CD8-positive, alpha-beta memory T cell (primary cell): Measurements from ENCODE around the gene PID1. TPM values are rescaled to one million over a fixed set of nuclear protein-coding genes. Genes with fewer than 3 reads are reported as not detected.

Source experiments
- CTCF ChIA-PET: fragments of 350-600 bp; sonication (Branson Sonifier 250); formaldehyde crosslinking; loops from one replicate; lab custom pipeline; 2021; ENCODE audit warnings: antibody characterized with exemption; lab: Charles Lee
- POLR2A ChIA-PET: fragments of 350-600 bp; sonication (Branson Sonifier 250); formaldehyde crosslinking; loops from one replicate; lab custom pipeline; 2021; ENCODE audit warnings: antibody characterized with exemption; lab: Charles Lee
- DNase-seq, 5 donors: peaks; one replicate each; pipeline versions ENCODE4 v3.0.0 to v3.0.0-alpha.2; 2020 to 2022; ENCODE audit warnings: mixed read lengths in 1 of 5
- H3K27ac ChIP-seq: one replicate; pipeline ENCODE4 v1.7.0; 2013; ENCODE audit warnings: low read depth, mild to moderate bottlenecking, low read length, moderate library complexity
- H3K27me3 ChIP-seq: 2 replicates; pipeline ENCODE4 v1.7.0; 2013; ENCODE audit warnings: low read length, mild to moderate bottlenecking; ENCODE audit not compliant: insufficient read depth, poor library complexity, severe bottlenecking
- H3K36me3 ChIP-seq: 2 replicates; pipeline ENCODE4 v1.7.0; 2013; ENCODE audit warnings: mild to moderate bottlenecking, low read length, moderate library complexity; ENCODE audit not compliant: insufficient read depth
- H3K4me1 ChIP-seq: 2 replicates; pipeline ENCODE4 v1.7.0; 2013; ENCODE audit warnings: mild to moderate bottlenecking, low read length, moderate library complexity; ENCODE audit not compliant: insufficient read depth
- H3K4me3 ChIP-seq: 2 replicates; pipeline ENCODE4 v1.7.0; 2013; ENCODE audit warnings: mild to moderate bottlenecking, low read length
- H3K9me3 ChIP-seq: 2 replicates; pipeline ENCODE4 v1.7.0; 2013; ENCODE audit warnings: mild to moderate bottlenecking, low read length
- H3K27ac Mint-ChIP-seq, 8 donors: one replicate each; pipeline ENCODE4 v1.8.0; 2020 to 2021; ENCODE audit warnings: mixed read lengths in 8 of 8, mild to moderate bottlenecking in 6 of 8, inconsistent platforms in 3 of 8, moderate library complexity in 3 of 8
- H3K27me3 Mint-ChIP-seq, 2 donors: one replicate each; pipeline ENCODE4 v1.8.0; 2020 to 2021; ENCODE audit warnings: mixed read lengths in 2 of 2, mild to moderate bottlenecking in 1 of 2, moderate library complexity in 1 of 2
- H3K36me3 Mint-ChIP-seq, 3 donors: one replicate each; pipeline ENCODE4 v1.8.0; 2020 to 2021; ENCODE audit warnings: mixed read lengths in 3 of 3, inconsistent platforms in 1 of 3, mild to moderate bottlenecking in 1 of 3
- H3K4me1 Mint-ChIP-seq, 3 donors: one replicate each; pipeline ENCODE4 v1.8.0; 2020 to 2021; ENCODE audit warnings: mixed read lengths in 3 of 3, inconsistent platforms in 1 of 3, mild to moderate bottlenecking in 1 of 3
- H3K4me3 Mint-ChIP-seq, 7 donors: one replicate each; pipeline ENCODE4 v1.8.0; 2020 to 2021; ENCODE audit warnings: mixed read lengths in 7 of 7, mild to moderate bottlenecking in 6 of 7, moderate library complexity in 4 of 7, inconsistent platforms in 2 of 7
- H3K9me3 Mint-ChIP-seq, 5 donors: one replicate each; pipeline ENCODE4 v1.8.0; 2020 to 2022; ENCODE audit warnings: mixed read lengths in 5 of 5, mild to moderate bottlenecking in 3 of 5, moderate library complexity in 2 of 5, inconsistent platforms in 1 of 5
- polyA plus RNA-seq: library from polyadenylated mRNA; unstranded; fragments of 300-500 nt; fragmentation: Illumina TruSeq; gene quantifications from one replicate; pipeline ENCODE4 v1.2.3, GENCODE V29; 2021
- total RNA-seq, 2 experiments: library from RNA; stranded (reverse); gene quantifications; one replicate each; pipeline ENCODE4 v1.2.3, GENCODE V29; 2021

PID1 gene
- total and polyA plus RNA-seq, 3 experiments from 2014 or later = not detected

- Mint-ChIP-seq H3K4me1 (no peaks in the 10 kb centered on the region), H3K36me3 (no peaks in the 10 kb centered on the region), H3K4me3 (no peak overlapping the region), H3K27ac (no peak overlapping the region), H3K27me3 (no peaks in the 10 kb centered on the region), H3K9me3 (peaks cover 0 to 7% (median 3%) of the 10 kb centered on the region in 5 donors)
- POLR2A ChIA-PET = no interaction called here
- H3K4me3 ChIP-seq = no peak overlapping the region
- CTCF ChIA-PET = interaction anchor here (0.8 kb wide), 1 partner anchor 11 kb away, joined by 3 read pairs; no protein-coding TSS in a partner anchor
- H3K27ac ChIP-seq = no peak overlapping the region
- no peaks in the 10 kb centered on the region for H3K9me3 ChIP-seq
- DNase-seq = no peak
- H3K27me3 ChIP-seq = no peaks in the 10 kb centered on the region
- H3K36me3 ChIP-seq = no peaks in the 10 kb centered on the region
- H3K4me1 ChIP-seq = no peaks in the 10 kb centered on the region
These were observed 65.4 kb downstream of the PID1 start for GRCh38 chr2:229205704-229206103.

- H3K27ac Mint-ChIP-seq = no peak overlapping the region
- H3K4me3 Mint-ChIP-seq = no peak overlapping the region
These were observed 68.4 kb downstream of the PID1 start for GRCh38 chr2:229202646-229203045.

GRCh38 chr2:229201521-229201920 is 69.6 kb downstream of the PID1 start:
- H3K4me1 Mint-ChIP-seq = no peaks in the 10 kb centered on the region
- H3K4me1 ChIP-seq = no peaks in the 10 kb centered on the region
- H3K36me3 ChIP-seq = no peaks in the 10 kb centered on the region
- H3K27ac Mint-ChIP-seq = no peak overlapping the region
- ChIA-PET POLR2A (no interaction called here), CTCF (no interaction called here)
- H3K27ac ChIP-seq = no peak overlapping the region
- DNase-seq = no peak
- H3K9me3 Mint-ChIP-seq = peaks cover 0 to 5% (median 0%) of the 10 kb centered on the region in 5 donors
- no peaks in the 10 kb centered on the region for H3K36me3 Mint-ChIP-seq
- no peak overlapping the region for H3K4me3 Mint-ChIP-seq
- H3K4me3 ChIP-seq = no peak overlapping the region
- no peaks in the 10 kb centered on the region for H3K27me3 ChIP-seq
- no peaks in the 10 kb centered on the region for H3K9me3 ChIP-seq
- H3K27me3 Mint-ChIP-seq = no peaks in the 10 kb centered on the region

More at GRCh38 chr2:229202646-229203045, 68.4 kb downstream of the PID1 start:
- DNase-seq = no peak
- H3K27me3 Mint-ChIP-seq = no peaks in the 10 kb centered on the region
- H3K4me3 ChIP-seq = no peak overlapping the region
- no peaks in the 10 kb centered on the region for H3K9me3 ChIP-seq
- no peaks in the 10 kb centered on the region for H3K36me3 Mint-ChIP-seq
- no peaks in the 10 kb centered on the region for H3K27me3 ChIP-seq
- H3K27ac ChIP-seq = no peak overlapping the region
- H3K36me3 ChIP-seq = no peaks in the 10 kb centered on the region
- ChIA-PET CTCF (no interaction called here), POLR2A (no interaction called here)
- no peaks in the 10 kb centered on the region for H3K4me1 Mint-ChIP-seq
- H3K4me1 ChIP-seq = no peaks in the 10 kb centered on the region
- H3K9me3 Mint-ChIP-seq = peaks cover 0 to 5% (median 0%) of the 10 kb centered on the region in 5 donors

- H3K36me3 ChIP-seq = no peaks in the 10 kb centered on the region
- Mint-ChIP-seq H3K9me3 (peaks cover 0 to 3% (median 0%) of the 10 kb centered on the region in 5 donors), H3K4me3 (no peak overlapping the region)
These were observed 71.8 kb downstream of the PID1 start for GRCh38 chr2:229199267-229199666.

GRCh38 chr2:229196448-229196847 is 74.6 kb downstream of the PID1 start:
- no peaks in the 10 kb centered on the region for H3K36me3 Mint-ChIP-seq
- H3K9me3 ChIP-seq = no peaks in the 10 kb centered on the region
- no peaks in the 10 kb centered on the region for H3K4me1 Mint-ChIP-seq
- H3K27ac Mint-ChIP-seq = no peak overlapping the region
- H3K9me3 Mint-ChIP-seq = peaks cover 0 to 3% (median 0%) of the 10 kb centered on the region in 5 donors
- no peaks in the 10 kb centered on the region for H3K4me1 ChIP-seq
- no peaks in the 10 kb centered on the region for H3K36me3 ChIP-seq
- no peak overlapping the region for H3K27ac ChIP-seq
- CTCF ChIA-PET = no interaction called here
- no peak for DNase-seq
- no peak overlapping the region for H3K4me3 ChIP-seq
- no peaks in the 10 kb centered on the region for H3K27me3 Mint-ChIP-seq
- POLR2A ChIA-PET = no interaction called here
- H3K4me3 Mint-ChIP-seq = no peak overlapping the region
- no peaks in the 10 kb centered on the region for H3K27me3 ChIP-seq

More at GRCh38 chr2:229199267-229199666, 71.8 kb downstream of the PID1 start:
- Mint-ChIP-seq H3K36me3 (no peaks in the 10 kb centered on the region), H3K4me1 (no peaks in the 10 kb centered on the region), H3K27ac (no peak overlapping the region), H3K27me3 (no peaks in the 10 kb centered on the region)
- Histone ChIP-seq H3K9me3 (no peaks in the 10 kb centered on the region), H3K27me3 (no peaks in the 10 kb centered on the region), H3K27ac (no peak overlapping the region), H3K4me3 (no peak overlapping the region), H3K4me1 (no peaks in the 10 kb centered on the region)
- POLR2A ChIA-PET = no interaction called here
- CTCF ChIA-PET = no interaction called here
- no peak for DNase-seq

GRCh38 chr2:229195346-229195947 is 75.6 kb downstream of the PID1 start:
- CTCF ChIA-PET = no interaction called here
- Mint-ChIP-seq H3K27ac (no peak overlapping the region), H3K4me1 (no peaks in the 10 kb centered on the region)

GRCh38 chr2:229193281-229193680 is 77.8 kb downstream of the PID1 start:
- CTCF ChIA-PET = no interaction called here
- no peaks in the 10 kb centered on the region for H3K36me3 Mint-ChIP-seq
- H3K27ac ChIP-seq = no peak overlapping the region
- POLR2A ChIA-PET = no interaction called here
- peaks cover 0 to 11% (median 0%) of the 10 kb centered on the region in 5 donors for H3K9me3 Mint-ChIP-seq
- no peaks in the 10 kb centered on the region for H3K9me3 ChIP-seq
- no peak overlapping the region for H3K4me3 ChIP-seq
- no peaks in the 10 kb centered on the region for H3K4me1 Mint-ChIP-seq
- H3K27ac Mint-ChIP-seq = no peak overlapping the region
- no peaks in the 10 kb centered on the region for H3K27me3 ChIP-seq
- H3K4me3 Mint-ChIP-seq = no peak overlapping the region
- no peaks in the 10 kb centered on the region for H3K27me3 Mint-ChIP-seq
- no peaks in the 10 kb centered on the region for H3K4me1 ChIP-seq
- no peaks in the 10 kb centered on the region for H3K36me3 ChIP-seq
- DNase-seq = no peak

More at GRCh38 chr2:229195346-229195947, 75.6 kb downstream of the PID1 start:
- Mint-ChIP-seq H3K9me3 (peaks cover 0 to 6% (median 0%) of the 10 kb centered on the region in 5 donors), H3K27me3 (no peaks in the 10 kb centered on the region), H3K36me3 (no peaks in the 10 kb centered on the region), H3K4me3 (no peak overlapping the region)
- Histone ChIP-seq H3K27ac (no peak overlapping the region), H3K4me1 (no peaks in the 10 kb centered on the region), H3K36me3 (no peaks in the 10 kb centered on the region), H3K27me3 (no peaks in the 10 kb centered on the region), H3K4me3 (no peak overlapping the region), H3K9me3 (no peaks in the 10 kb centered on the region)
- POLR2A ChIA-PET = no interaction called here
- no peak for DNase-seq

GRCh38 chr2:229191413-229191812 is 79.7 kb downstream of the PID1 start:
- no peaks in the 10 kb centered on the region for H3K27me3 ChIP-seq
- H3K4me3 Mint-ChIP-seq = no peak overlapping the region
- no peak for DNase-seq
- no peaks in the 10 kb centered on the region for H3K9me3 ChIP-seq
- H3K27ac ChIP-seq = no peak overlapping the region
- H3K9me3 Mint-ChIP-seq = peaks cover 14 to 27% (median 15%) of the 10 kb centered on the region in 5 donors
- H3K36me3 Mint-ChIP-seq = no peaks in the 10 kb centered on the region
- ChIA-PET CTCF (no interaction called here), POLR2A (no interaction called here)
- no peaks in the 10 kb centered on the region for H3K4me1 ChIP-seq
- H3K4me1 Mint-ChIP-seq = no peaks in the 10 kb centered on the region
- no peaks in the 10 kb centered on the region for H3K36me3 ChIP-seq
- no peak overlapping the region for H3K4me3 ChIP-seq
- H3K27me3 Mint-ChIP-seq = no peaks in the 10 kb centered on the region
- H3K27ac Mint-ChIP-seq = no peak overlapping the region
